NCI-H2171 (cell line): ENCODE results near the gene ADCY1.

Experiments
- DNase-seq: peaks from one replicate; lab custom pipeline; 2025; lab: John Stamatoyannopoulos, UW

ADCY1 gene

DNA sequence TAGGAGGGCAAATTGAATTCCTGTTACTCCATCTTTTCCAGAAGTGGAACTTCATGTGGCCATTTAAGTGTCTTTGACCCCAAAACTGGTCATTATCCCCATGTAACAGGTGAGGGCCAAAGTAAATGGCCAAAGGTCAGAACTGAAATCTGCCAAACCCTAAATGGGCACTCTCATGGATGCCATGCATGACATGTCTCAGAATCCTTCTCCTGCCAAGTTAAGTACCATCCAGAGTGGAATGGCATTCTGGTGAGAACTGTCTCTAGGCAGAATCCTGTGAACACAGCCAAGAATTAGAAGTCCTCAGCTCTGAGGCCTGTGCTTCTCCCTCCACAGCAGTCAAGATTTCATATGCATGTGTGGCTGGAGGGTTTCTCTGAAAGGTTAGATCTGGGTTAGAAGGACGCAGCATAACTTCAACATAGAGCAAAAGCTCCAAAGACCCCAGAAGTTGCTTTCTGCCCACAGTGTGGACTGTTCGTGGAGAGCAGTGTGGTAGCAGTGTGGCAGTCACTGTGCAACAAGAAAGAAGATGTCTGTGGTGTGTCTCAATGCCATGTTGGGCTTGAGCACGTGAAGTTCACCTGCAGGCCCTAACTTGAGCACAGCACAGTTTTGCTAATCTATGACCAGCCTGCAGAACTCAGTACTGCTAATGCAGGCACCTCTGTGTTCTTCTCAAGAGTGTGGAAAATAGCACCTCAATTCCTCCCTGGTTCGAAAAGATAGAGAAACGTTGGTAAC is 121.3 kb downstream of the ADCY1 start:
- DNase-seq, result no peak

DNA sequence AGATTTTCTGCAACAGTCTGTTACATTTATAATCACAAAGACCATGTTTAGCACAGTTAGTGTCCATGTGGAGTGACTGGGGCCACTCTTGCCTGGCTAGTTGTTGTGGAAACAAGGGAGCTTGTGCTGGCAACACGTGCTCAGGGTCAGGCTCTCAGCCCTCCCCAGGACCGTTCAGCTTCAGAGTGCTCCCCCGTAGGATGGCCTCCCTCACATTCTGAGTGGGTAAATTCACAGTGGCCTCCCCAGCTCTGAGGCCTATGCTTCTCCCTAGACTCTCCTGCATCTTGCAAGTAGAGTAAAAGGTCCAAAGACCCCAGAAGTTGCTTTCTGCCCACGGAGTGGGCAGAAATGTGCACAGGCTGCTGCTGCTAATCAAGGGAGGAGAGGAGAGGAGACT is 122.3 kb downstream of the ADCY1 start:
- DNase-seq, result no peak

- DNase-seq, result no peak
These were observed 123.5 kb downstream of the ADCY1 start for GRCh38 chr7:45697576-45698136.

DNA sequence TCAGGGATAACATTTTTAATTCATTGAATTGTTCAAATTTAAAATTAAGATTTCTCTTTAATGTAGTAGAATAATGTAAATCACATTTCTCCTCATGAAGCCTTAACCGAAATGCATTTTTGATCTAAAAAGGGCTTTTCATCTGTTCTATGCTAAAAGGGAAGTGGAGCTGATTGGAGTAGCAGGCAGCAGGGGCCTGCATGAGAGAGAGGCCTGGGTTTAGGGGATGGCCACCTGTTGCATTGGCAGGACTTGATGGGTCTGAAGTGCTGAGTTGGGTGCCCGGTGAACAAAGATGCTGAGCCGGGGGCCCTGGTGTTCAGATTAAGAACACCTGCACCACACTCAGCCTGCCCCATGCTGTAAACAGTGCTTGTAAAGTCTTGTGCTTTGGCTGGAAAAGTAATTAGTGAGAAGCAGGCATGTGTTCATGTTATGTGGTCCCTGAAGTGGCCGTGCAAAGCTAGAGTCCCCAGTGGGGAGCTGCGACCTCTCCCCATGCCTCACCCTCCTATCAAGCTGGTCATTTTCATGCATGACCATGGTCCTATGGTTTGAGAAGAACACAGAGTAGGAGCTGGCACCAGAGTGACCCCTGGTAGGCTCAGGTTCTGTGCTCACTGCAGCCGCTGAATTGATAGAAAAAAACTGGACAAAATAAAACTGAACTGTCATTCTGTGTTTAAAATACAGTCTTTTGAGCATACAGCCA is 124.3 kb downstream of the ADCY1 start:
- DNase-seq, result no peak

- DNase-seq, result no peak
These were observed 124.8 kb downstream of the ADCY1 start for GRCh38 chr7:45699015-45699309.

GRCh38 chr7:45699726-45700390 is 125.7 kb downstream of the ADCY1 start:
- no peak for DNase-seq

DNA sequence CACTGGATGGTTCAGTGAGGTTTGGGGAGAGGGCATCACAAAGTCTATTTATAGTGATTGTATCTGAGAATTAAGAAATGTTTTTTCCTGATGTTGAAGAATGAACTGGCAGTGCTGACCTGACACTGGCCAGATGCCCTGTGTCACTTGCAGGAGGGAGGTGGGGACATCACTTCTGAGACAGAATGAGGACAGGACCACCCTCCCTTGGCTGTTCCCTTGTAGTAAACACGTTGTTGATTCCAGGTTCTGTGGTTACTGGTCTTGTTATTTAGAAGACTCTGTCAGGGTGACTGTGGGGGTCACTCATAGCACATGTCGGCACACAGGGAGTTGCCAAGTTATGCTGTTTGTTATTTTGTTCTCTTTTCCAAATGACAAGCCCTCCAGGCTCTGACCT is 126.4 kb downstream of the ADCY1 start:
- DNase-seq, result no peak

DNA sequence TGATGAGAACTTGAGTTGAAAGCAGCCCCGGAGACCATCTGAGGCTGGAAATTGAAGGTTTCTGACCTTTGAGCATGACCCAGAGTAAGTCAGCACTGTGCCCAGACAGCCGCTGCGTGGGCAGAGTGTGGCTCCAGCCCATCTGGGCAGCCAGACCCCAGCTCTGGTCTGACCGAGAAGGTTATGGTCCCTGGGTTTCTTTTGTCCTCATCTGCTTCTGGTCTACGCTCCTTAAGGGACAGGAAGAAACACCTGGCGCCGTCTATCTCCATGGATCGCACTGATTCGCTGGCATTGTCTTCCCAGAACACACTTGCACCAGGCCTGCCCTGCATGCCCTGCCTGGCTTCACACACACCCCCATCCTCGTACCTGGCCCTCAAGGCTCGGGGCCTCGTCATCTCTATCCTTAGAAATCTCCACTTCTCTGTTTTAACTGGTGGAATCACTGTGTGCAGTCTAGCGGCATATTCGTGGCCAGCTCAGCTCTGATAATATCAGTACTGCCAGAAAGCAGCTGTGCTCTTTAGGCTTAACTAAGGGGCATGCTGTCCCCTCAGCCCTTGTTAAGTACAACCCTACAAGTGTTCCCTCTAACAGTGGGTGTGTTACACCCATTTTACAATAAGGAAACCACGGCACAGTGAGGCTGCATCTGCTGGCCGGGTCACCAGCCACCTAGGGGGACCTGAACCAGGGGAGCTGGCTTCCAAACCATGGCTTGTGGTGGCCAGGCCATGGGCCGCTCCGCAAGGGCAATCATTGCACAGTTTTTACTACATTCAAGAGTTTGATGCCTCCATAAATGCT is 127.7 kb downstream of the ADCY1 start:
- DNase-seq, result no peak

- DNase-seq, result no peak
These were observed 128.6 kb downstream of the ADCY1 start for GRCh38 chr7:45702751-45703150.

GRCh38 chr7:45703373-45703821 is 129.2 kb downstream of the ADCY1 start:
- no peak for DNase-seq

GRCh38 chr7:45703911-45704682 is 129.9 kb downstream of the ADCY1 start:
- no peak for DNase-seq

- no peak for DNase-seq
These were observed 130.5 kb downstream of the ADCY1 start for GRCh38 chr7:45704683-45705016.

- no peak for DNase-seq
These were observed 134.1 kb downstream of the ADCY1 start for GRCh38 chr7:45708046-45708950.

GRCh38 chr7:45709168-45710042 is 135.2 kb downstream of the ADCY1 start:
- DNase-seq, result no peak

- no peak for DNase-seq
These were observed 136.3 kb downstream of the ADCY1 start for GRCh38 chr7:45710271-45711160.

DNA sequence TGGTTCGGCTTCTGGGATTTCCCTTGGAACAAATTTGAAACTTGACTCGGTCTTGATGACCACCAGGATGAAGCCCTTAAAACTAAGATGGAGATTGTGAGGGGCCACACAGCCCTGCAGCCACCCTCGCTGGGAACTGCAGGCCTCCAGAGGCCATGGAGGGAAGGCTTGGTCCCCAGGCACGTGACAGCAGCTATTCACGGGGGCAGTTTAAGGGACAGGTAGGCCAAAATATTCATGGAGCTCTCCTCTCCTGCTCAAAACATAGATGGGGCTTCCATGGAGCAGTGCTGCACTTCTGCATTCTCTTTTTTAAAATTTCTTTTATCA is 137.0 kb downstream of the ADCY1 start:
- no peak for DNase-seq

- no peak for DNase-seq
These were observed 138.0 kb downstream of the ADCY1 start for GRCh38 chr7:45712057-45712689.
